HEK293T (cell line): ENCODE data around the gene AP1M2.

Experiments
- CTCF ChIA-PET: fragments of 350-600 bp; formaldehyde crosslinking; extraction: SDS; loops from one replicate; lab custom pipeline; 2021; ENCODE audit warnings: antibody characterized with exemption, inconsistent platforms; lab: Yijun Ruan, JAX
- POLR2A ChIA-PET: fragments of 350-600 bp; formaldehyde crosslinking; extraction: SDS; loops from one replicate; lab custom pipeline; 2020; ENCODE audit warnings: antibody characterized with exemption, inconsistent platforms; lab: Yijun Ruan, JAX
- DNase-seq: peaks from one replicate; pipeline ENCODE4 v3.0.0; 2012; ENCODE audit warnings: mixed read lengths; ENCODE audit errors: extremely low spot score
- ARNT ChIP-seq: fragments of 450-650 bp; IDR thresholded peaks from 2 replicates; pipeline ENCODE4 v1.6.1; 2017; ENCODE audit warnings: mild to moderate bottlenecking
- BHLHE40 ChIP-seq: fragments of 450-650 bp; IDR thresholded peaks from 2 replicates; pipeline ENCODE4 v1.6.1; 2016; ENCODE audit warnings: mild to moderate bottlenecking, moderate library complexity, borderline replicate concordance
- CTBP1 ChIP-seq: fragments of 450-650 bp; IDR thresholded peaks from 2 replicates; pipeline ENCODE4 v1.6.1; 2016; ENCODE audit warnings: borderline replicate concordance
- ELF4 ChIP-seq: fragments of 450-650 bp; IDR thresholded peaks from 2 replicates; pipeline ENCODE4 v1.6.1; 2017; ENCODE audit warnings: antibody characterized with exemption
- FOXA1 ChIP-seq: fragments of 450-650 bp; IDR thresholded peaks from 2 replicates; pipeline ENCODE4 v1.6.1; 2016; ENCODE audit warnings: mild to moderate bottlenecking
- FOXK2 ChIP-seq: fragments of 450-650 bp; IDR thresholded peaks from 2 replicates; pipeline ENCODE4 v1.6.1; 2016; ENCODE audit warnings: mild to moderate bottlenecking
- FOXM1 ChIP-seq: fragments of 450-650 bp; IDR thresholded peaks from 2 replicates; pipeline ENCODE4 v1.6.1; 2017; ENCODE audit warnings: mild to moderate bottlenecking, borderline replicate concordance
- HDGF ChIP-seq: fragments of 450-650 bp; IDR thresholded peaks from 2 replicates; pipeline ENCODE4 v1.6.1; 2017; ENCODE audit warnings: antibody characterized with exemption, borderline replicate concordance
- L3MBTL2 ChIP-seq: fragments of 450-650 bp; conservative IDR thresholded peaks from 2 replicates; pipeline ENCODE4 v1.6.1; 2016; ENCODE audit warnings: mild to moderate bottlenecking
- LEF1 ChIP-seq: fragments of 450-650 bp; IDR thresholded peaks from 2 replicates; pipeline ENCODE4 v1.6.1; 2017; ENCODE audit warnings: mild to moderate bottlenecking, borderline replicate concordance
- NFRKB ChIP-seq: fragments of 450-650 bp; IDR thresholded peaks from 2 replicates; pipeline ENCODE4 v1.6.1; 2016; ENCODE audit warnings: mild to moderate bottlenecking, moderate library complexity
- PKNOX1 ChIP-seq: fragments of 450-650 bp; IDR thresholded peaks from 2 replicates; pipeline ENCODE4 v1.6.1; 2016
- SP1 ChIP-seq: fragments of 450-650 bp; IDR thresholded peaks from 2 replicates; pipeline ENCODE4 v1.6.1; 2017
- SUZ12 ChIP-seq: fragments of 450-650 bp; IDR thresholded peaks from 2 replicates; pipeline ENCODE4 v1.6.1; 2016; ENCODE audit warnings: mild to moderate bottlenecking
- TARDBP ChIP-seq: fragments of 450-650 bp; IDR thresholded peaks from 2 replicates; pipeline ENCODE4 v1.6.1; 2016
- ZNF384 ChIP-seq: fragments of 450-650 bp; IDR thresholded peaks from 2 replicates; pipeline ENCODE4 v1.6.1; 2016

Gene AP1M2

GRCh38 chr19:10565028-10565566 is 22.0 kb downstream of the AP1M2 start:
- ChIA-PET POLR2A (interaction anchor here (1.2 to 1.4 kb wide), 3 partner anchors 9 to 22 kb away, joined by 3 to 5 read pairs (median 5); no protein-coding TSS in a partner anchor), CTCF (no interaction called here)
- TF ChIP-seq SP1 (no peak), FOXA1 (no peak), HDGF (no peak), CTBP1 (no peak), ELF4 (no peak), BHLHE40 (no peak), FOXK2 (no peak), ARNT (no peak), LEF1 (no peak), ZNF384 (no peak), TARDBP (no peak), SUZ12 (no peak), NFRKB (no peak), FOXM1 (no peak), PKNOX1 (no peak)
- peak; percentile 60 for DNase-seq

GRCh38 chr19:10562609-10563008 is 24.5 kb downstream of the AP1M2 start:
- no peak for DNase-seq
- POLR2A ChIA-PET, result interaction anchor here (0.7 to 1.8 kb wide), 2 partner anchors 10 to 21 kb away, joined by 3 to 6 read pairs; no protein-coding TSS in a partner anchor
- TF ChIP-seq FOXA1, result no peak
- no peak for TF ChIP-seq L3MBTL2
- TF ChIP-seq ELF4, result no peak
- no peak for TF ChIP-seq TARDBP
- TF ChIP-seq CTBP1, result no peak
- no peak for TF ChIP-seq HDGF
- no peak for TF ChIP-seq SP1
- no peak for TF ChIP-seq ZNF384
- no peak for TF ChIP-seq FOXM1
- TF ChIP-seq FOXK2, result no peak
- TF ChIP-seq LEF1, result no peak
- CTCF ChIA-PET, result no interaction called here

GRCh38 chr19:10560154-10560553 is 27.0 kb downstream of the AP1M2 start:
- no peak for DNase-seq
- CTCF ChIA-PET, result no interaction called here
- no peak for TF ChIP-seq NFRKB
- TF ChIP-seq ELF4, result no peak
- no peak for TF ChIP-seq ARNT
- no peak for TF ChIP-seq PKNOX1
- TF ChIP-seq HDGF, result no peak
- TF ChIP-seq LEF1, result no peak
- TF ChIP-seq FOXA1, result no peak
- no peak for TF ChIP-seq TARDBP
- TF ChIP-seq SUZ12, result no peak
- no peak for TF ChIP-seq FOXK2
- no peak for TF ChIP-seq FOXM1
- no peak for TF ChIP-seq CTBP1
- TF ChIP-seq SP1, result no peak
- TF ChIP-seq L3MBTL2, result no peak
- TF ChIP-seq BHLHE40, result no peak
- no peak for TF ChIP-seq ZNF384
- POLR2A ChIA-PET, result no interaction called here

- ChIA-PET POLR2A (no interaction called here), CTCF (no interaction called here)
- TF ChIP-seq ELF4, result no peak
- TF ChIP-seq FOXK2, result no peak
- TF ChIP-seq HDGF, result no peak
- no peak for TF ChIP-seq CTBP1
- TF ChIP-seq FOXM1, result no peak
- TF ChIP-seq NFRKB, result no peak
- no peak for TF ChIP-seq FOXA1
- TF ChIP-seq PKNOX1, result no peak
- DNase-seq, result no peak
Observed at GRCh38 chr19:10557603-10558197, 29.4 kb downstream of the AP1M2 start.

GRCh38 chr19:10555610-10555973 is 31.5 kb downstream of the AP1M2 start:
- DNase-seq, result no peak
- ChIA-PET CTCF (interaction anchor here (0.6 to 0.9 kb wide), 2 partner anchors 14 to 465 kb away, joined by 3 read pairs; no protein-coding TSS in a partner anchor), POLR2A (interaction anchor here (1.0 kb wide), 1 partner anchor 9 kb away, joined by 5 read pairs; no protein-coding TSS in a partner anchor)
- TF ChIP-seq CTBP1, result no peak
- TF ChIP-seq FOXA1, result no peak
- TF ChIP-seq FOXM1, result no peak
- TF ChIP-seq ARNT, result no peak
- TF ChIP-seq BHLHE40, result no peak
- no peak for TF ChIP-seq TARDBP
- TF ChIP-seq SUZ12, result no peak
- no peak for TF ChIP-seq LEF1
- no peak for TF ChIP-seq FOXK2
- TF ChIP-seq ELF4, result no peak
- TF ChIP-seq ZNF384, result no peak
- no peak for TF ChIP-seq SP1
- TF ChIP-seq NFRKB, result no peak
- no peak for TF ChIP-seq HDGF
- no peak for TF ChIP-seq PKNOX1
